ENCODE results near the gene EPB41L4A.

Gene EPB41L4A

DNA sequence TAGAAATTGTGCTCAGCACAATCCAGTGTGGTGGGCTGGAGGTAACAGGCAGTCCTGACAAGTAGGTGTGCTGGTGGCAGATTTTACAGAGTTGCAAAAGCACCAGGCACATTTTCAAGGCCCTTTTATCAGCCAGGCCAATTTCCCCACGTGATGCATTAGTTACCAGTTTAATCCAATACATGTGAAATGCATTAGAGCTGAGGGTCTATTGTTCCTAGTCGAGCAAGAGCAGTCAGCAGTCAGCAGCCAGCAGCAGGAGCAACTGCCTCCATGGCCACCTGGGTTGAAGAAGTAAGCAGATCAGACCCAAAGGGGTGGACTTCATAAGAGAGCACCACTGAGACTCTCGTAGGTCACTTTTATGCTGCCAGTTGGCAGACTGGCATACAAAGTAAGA is 76.7 kb downstream of the EPB41L4A start:
- no peaks in the 10 kb centered on the region for H3K36me3 ChIP-seq (ENCODE audit: control insufficient read depth, low read length)
- no peak overlapping the region for H3K27ac ChIP-seq (ENCODE audit: low read depth, low read length)
- no peaks in the 10 kb centered on the region for H3F3A ChIP-seq (ENCODE audit: control insufficient read depth, insufficient read depth)
- H3K4me1 ChIP-seq (ENCODE audit: control insufficient read depth, low read length), result no peaks in the 10 kb centered on the region
- no peaks in the 10 kb centered on the region for H3K9me2 ChIP-seq (replicated peaks; ENCODE audit: control insufficient read depth, low read length)
- TF ChIP-seq, protein P1, sequence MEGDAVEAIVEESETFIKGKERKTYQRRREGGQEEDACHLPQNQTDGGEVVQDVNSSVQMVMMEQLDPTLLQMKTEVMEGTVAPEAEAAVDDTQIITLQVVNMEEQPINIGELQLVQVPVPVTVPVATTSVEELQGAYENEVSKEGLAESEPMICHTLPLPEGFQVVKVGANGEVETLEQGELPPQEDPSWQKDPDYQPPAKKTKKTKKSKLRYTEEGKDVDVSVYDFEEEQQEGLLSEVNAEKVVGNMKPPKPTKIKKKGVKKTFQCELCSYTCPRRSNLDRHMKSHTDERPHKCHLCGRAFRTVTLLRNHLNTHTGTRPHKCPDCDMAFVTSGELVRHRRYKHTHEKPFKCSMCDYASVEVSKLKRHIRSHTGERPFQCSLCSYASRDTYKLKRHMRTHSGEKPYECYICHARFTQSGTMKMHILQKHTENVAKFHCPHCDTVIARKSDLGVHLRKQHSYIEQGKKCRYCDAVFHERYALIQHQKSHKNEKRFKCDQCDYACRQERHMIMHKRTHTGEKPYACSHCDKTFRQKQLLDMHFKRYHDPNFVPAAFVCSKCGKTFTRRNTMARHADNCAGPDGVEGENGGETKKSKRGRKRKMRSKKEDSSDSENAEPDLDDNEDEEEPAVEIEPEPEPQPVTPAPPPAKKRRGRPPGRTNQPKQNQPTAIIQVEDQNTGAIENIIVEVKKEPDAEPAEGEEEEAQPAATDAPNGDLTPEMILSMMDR (IDR thresholded peaks at IDR 0.05; ENCODE audit: low read depth, low read length, poor library complexity, severe bottlenecking), result no peak
- TF ChIP-seq EZH2phosphoT487 (IDR thresholded peaks at IDR 0.05; ENCODE audit: borderline replicate concordance, low read length), result no peak
- no peaks in the 10 kb centered on the region for H3K9me3 ChIP-seq (ENCODE audit: control insufficient read depth, insufficient read depth, low read length)
- no peak overlapping the region for H3K4me3 ChIP-seq (ENCODE audit: low read length)
- H3K79me2 ChIP-seq (ENCODE audit: control insufficient read depth, low read length), result no peaks in the 10 kb centered on the region
- no peak overlapping the region for H3K4me2 ChIP-seq (ENCODE audit: low read length)
- H4K20me1 ChIP-seq (ENCODE audit: control insufficient read depth, insufficient read depth, low read depth, low read length), result no peaks in the 10 kb centered on the region
- H3K27me3 ChIP-seq (ENCODE audit: control insufficient read depth, low read length), result no peaks in the 10 kb centered on the region

DNA sequence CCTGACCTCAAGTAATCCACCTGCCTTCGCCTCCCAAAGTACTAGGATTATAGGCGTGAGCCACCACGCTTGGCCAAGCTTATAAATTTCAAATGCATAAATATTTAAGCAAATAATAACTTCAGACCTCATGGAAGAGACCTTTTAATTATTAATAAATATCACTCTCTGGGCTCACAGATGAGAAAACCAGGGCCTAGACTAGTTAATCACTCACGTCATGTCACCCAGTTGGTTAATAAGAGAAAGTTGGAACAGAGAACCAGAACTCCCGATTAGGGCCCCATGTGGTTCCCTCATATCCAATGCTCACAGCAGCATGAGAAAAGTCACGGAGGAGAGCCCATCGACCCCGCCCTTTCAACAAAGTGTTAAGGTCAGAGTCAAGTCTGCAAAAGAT is 79.3 kb downstream of the EPB41L4A start:
- TF ChIP-seq EZH2phosphoT487 (IDR thresholded peaks at IDR 0.05; ENCODE audit: borderline replicate concordance, low read length), result no peak
- TF ChIP-seq, protein P1 (IDR thresholded peaks at IDR 0.05; ENCODE audit: low read depth, low read length, poor library complexity, severe bottlenecking), result no peak
- Histone ChIP-seq H3K36me3 (ENCODE audit: control insufficient read depth, low read length) (no peaks in the 10 kb centered on the region), H3K4me3 (ENCODE audit: low read length) (no peak overlapping the region), H3K9me3 (ENCODE audit: control insufficient read depth, insufficient read depth, low read length) (no peaks in the 10 kb centered on the region), H3K9me2 (replicated peaks; ENCODE audit: control insufficient read depth, low read length) (no peaks in the 10 kb centered on the region), H3K79me2 (ENCODE audit: control insufficient read depth, low read length) (no peaks in the 10 kb centered on the region), H3K27ac (ENCODE audit: low read depth, low read length) (no peak overlapping the region), H3F3A (ENCODE audit: control insufficient read depth, insufficient read depth) (no peaks in the 10 kb centered on the region), H4K20me1 (ENCODE audit: control insufficient read depth, insufficient read depth, low read depth, low read length) (no peaks in the 10 kb centered on the region), H3K4me2 (ENCODE audit: low read length) (no peak overlapping the region), H3K27me3 (ENCODE audit: control insufficient read depth, low read length) (0 out of 2 replicates have a peak, but pooled peaks cover 3% of the 10 kb centered on the region), H3K4me1 (ENCODE audit: control insufficient read depth, low read length) (no peaks in the 10 kb centered on the region)

GRCh38 chr5:112338681-112339337 is 80.3 kb downstream of the EPB41L4A start:
- Histone ChIP-seq H3K9me2 (replicated peaks; ENCODE audit: control insufficient read depth, low read length) (no peaks in the 10 kb centered on the region), H3F3A (ENCODE audit: control insufficient read depth, insufficient read depth) (no peaks in the 10 kb centered on the region), H3K79me2 (ENCODE audit: control insufficient read depth, low read length) (no peaks in the 10 kb centered on the region), H4K20me1 (ENCODE audit: control insufficient read depth, insufficient read depth, low read depth, low read length) (no peaks in the 10 kb centered on the region), H3K4me1 (ENCODE audit: control insufficient read depth, low read length) (no peaks in the 10 kb centered on the region), H3K4me3 (ENCODE audit: low read length) (no peak overlapping the region), H3K4me2 (ENCODE audit: low read length) (no peak overlapping the region), H3K27ac (ENCODE audit: low read depth, low read length) (no peak overlapping the region), H3K36me3 (ENCODE audit: control insufficient read depth, low read length) (no peaks in the 10 kb centered on the region), H3K27me3 (ENCODE audit: control insufficient read depth, low read length) (0 out of 2 replicates have a peak, but pooled peaks cover 3% of the 10 kb centered on the region), H3K9me3 (ENCODE audit: control insufficient read depth, insufficient read depth, low read length) (no peaks in the 10 kb centered on the region)
- no peak for TF ChIP-seq EZH2phosphoT487 (IDR thresholded peaks at IDR 0.05; ENCODE audit: borderline replicate concordance, low read length)
- TF ChIP-seq, protein P1 (IDR thresholded peaks at IDR 0.05; ENCODE audit: low read depth, low read length, poor library complexity, severe bottlenecking), result no peak

All from DOHH2 (cell line).